HepG2 (cell line): Measurements from ENCODE around the gene TMPRSS7. TPM values are rescaled to one million over a fixed set of nuclear protein-coding genes. Genes with fewer than 3 reads are reported as not detected.

ENCODE experiments used
- FOXM1 ChIP-seq: sonication (generic); formaldehyde crosslinking; IDR thresholded peaks from 2 replicates; pipeline ENCODE4 v1.5.0; 2020; ENCODE audit warnings: missing genetic modification reagents
- GZF1 ChIP-seq: sonication (generic); formaldehyde crosslinking; IDR thresholded peaks from 2 replicates; pipeline ENCODE4 v1.5.1; 2020; ENCODE audit warnings: mild to moderate bottlenecking, missing genetic modification reagents
- HMGXB3 ChIP-seq: sonication (generic); formaldehyde crosslinking; IDR thresholded peaks from 2 replicates; pipeline ENCODE4 v1.4.0; 2020; ENCODE audit warnings: missing genetic modification reagents, borderline replicate concordance
- NR2F6 ChIP-seq, 2 experiments: IDR thresholded peaks; 2 replicates each; pipeline ENCODE4 v1.6.1; 2016; ENCODE audit warnings: antibody characterized with exemption in 1 of 2, mild to moderate bottlenecking in 1 of 2
- RORA ChIP-seq: sonication (generic); formaldehyde crosslinking; IDR thresholded peaks from 2 replicates; pipeline ENCODE4 v1.5.0; 2020; ENCODE audit warnings: mild to moderate bottlenecking, missing genetic modification reagents, moderate library complexity
- SALL2 ChIP-seq: sonication (generic); formaldehyde crosslinking; IDR thresholded peaks from 2 replicates; pipeline ENCODE4 v1.8.1; 2023; ENCODE audit warnings: mild to moderate bottlenecking, missing genetic modification reagents, inconsistent platforms
- SP5 ChIP-seq: IDR thresholded peaks from 2 replicates; pipeline ENCODE4 v1.6.1; 2016; ENCODE audit warnings: low read depth, borderline replicate concordance
- TIGD3 ChIP-seq: sonication (generic); formaldehyde crosslinking; IDR thresholded peaks from 2 replicates; pipeline ENCODE4 v1.5.1; 2020; ENCODE audit warnings: mild to moderate bottlenecking, missing genetic modification reagents, borderline replicate concordance
- ZBTB7B ChIP-seq: sonication (generic); formaldehyde crosslinking; IDR thresholded peaks from 2 replicates; pipeline ENCODE4 v1.4.0; 2020; ENCODE audit warnings: missing genetic modification reagents
- ZNF256 ChIP-seq: sonication (generic); formaldehyde crosslinking; conservative IDR thresholded peaks from 2 replicates; pipeline ENCODE4 v1.4.0; 2020; ENCODE audit warnings: missing genetic modification reagents
- ZNF331 ChIP-seq: sonication (generic); formaldehyde crosslinking; IDR thresholded peaks from 2 replicates; pipeline ENCODE4 v1.4.0; 2020; ENCODE audit warnings: missing genetic modification reagents
- ZNF407 ChIP-seq: sonication (generic); formaldehyde crosslinking; IDR thresholded peaks from one replicate; pipeline ENCODE4 v1.5.1; 2020; ENCODE audit warnings: mild to moderate bottlenecking, missing genetic modification reagents; ENCODE audit errors: not compliant biosample characterization
- ZNF784 ChIP-seq: sonication (generic); formaldehyde crosslinking; IDR thresholded peaks from 2 replicates; pipeline ENCODE4 v1.5.1; 2020; ENCODE audit warnings: missing genetic modification reagents, mild to moderate bottlenecking, borderline replicate concordance
- ZNF879 ChIP-seq: sonication (generic); formaldehyde crosslinking; IDR thresholded peaks from 2 replicates; pipeline ENCODE4 v1.8.1; 2023; ENCODE audit warnings: missing genetic modification reagents
- polyA plus RNA-seq, 8 experiments: library from polyadenylated mRNA; depleted of rRNA in 3 of 8; stranded (reverse) in 7 of 8; unstranded in 1 of 8; fragments of >200 nt; fragmentation: Illumina TruSeq in 4 of 8; extraction: Trizol in 4 of 8; gene quantifications; 2 replicates each; pipeline versions ENCODE4 v1.2.1 to v1.2.3, GENCODE V29; 2011 to 2016; ENCODE audit warnings: low read depth in 4 of 8, missing spikeins in 1 of 8, mixed read lengths in 1 of 8; ENCODE audit not compliant: insufficient read depth in 1 of 8
- total RNA-seq, 5 experiments: library from RNA; depleted of rRNA; stranded (reverse); fragments of >200 nt; fragmentation: Illumina TruSeq; extraction: Trizol; gene quantifications; 2 replicates each; pipeline ENCODE4 v1.2.3, GENCODE V29; 2016; ENCODE audit warnings: low read depth in 1 of 5

Gene TMPRSS7
- total and polyA plus RNA-seq, 2 of the 13 experiments (the other 11 are each of a cell fraction or from before 2014, with no cell fraction given) = not detected

GRCh38 chr3:112086076-112086854 is 51.7 kb downstream of the TMPRSS7 start, which contains the start of gene C3orf52 (continued):
- no peak for TF ChIP-seq ZNF407 (CRISPR knock-in tag)
- no peak for TF ChIP-seq GZF1
- peak; percentile 71 for TF ChIP-seq SP5 (CRISPR knock-in tag)
- TF ChIP-seq FOXM1 (CRISPR knock-in tag) = no peak
- no peak for TF ChIP-seq ZNF879 (CRISPR knock-in tag)
- no peak for TF ChIP-seq ZNF256 (CRISPR knock-in tag)
- TF ChIP-seq TIGD3 (CRISPR knock-in tag) = no peak
- TF ChIP-seq ZBTB7B (CRISPR knock-in tag) = no peak
- TF ChIP-seq HMGXB3 (CRISPR knock-in tag) = no peak
- no peak for TF ChIP-seq NR2F6 (IDR thresholded peaks at IDR 0.05)
- TF ChIP-seq NR2F6 (CRISPR knock-in tag; IDR thresholded peaks at IDR 0.05) = no peak
- TF ChIP-seq ZNF784 (CRISPR knock-in tag) = 0 out of 2 replicates have a peak, but pooled peaks have one; percentile 31
- TF ChIP-seq ZNF331 (CRISPR knock-in tag) = no peak; the same call in 1 of the 2 replicates
- TF ChIP-seq SALL2 (CRISPR knock-in tag) = no peak
- TF ChIP-seq RORA (CRISPR knock-in tag) = no peak
